HL-60/S4 (cell line): ENCODE measurements around the gene ITGA4.

ENCODE experiments used
- in situ Hi-C: fragments of 300-500 bp; cut with MboI; formaldehyde crosslinking; loops from 2 replicates; pipeline ENCODE4 v1.14.3; 2022; ENCODE audit warnings: low sequenced_read_pairs

The ITGA4 gene

DNA sequence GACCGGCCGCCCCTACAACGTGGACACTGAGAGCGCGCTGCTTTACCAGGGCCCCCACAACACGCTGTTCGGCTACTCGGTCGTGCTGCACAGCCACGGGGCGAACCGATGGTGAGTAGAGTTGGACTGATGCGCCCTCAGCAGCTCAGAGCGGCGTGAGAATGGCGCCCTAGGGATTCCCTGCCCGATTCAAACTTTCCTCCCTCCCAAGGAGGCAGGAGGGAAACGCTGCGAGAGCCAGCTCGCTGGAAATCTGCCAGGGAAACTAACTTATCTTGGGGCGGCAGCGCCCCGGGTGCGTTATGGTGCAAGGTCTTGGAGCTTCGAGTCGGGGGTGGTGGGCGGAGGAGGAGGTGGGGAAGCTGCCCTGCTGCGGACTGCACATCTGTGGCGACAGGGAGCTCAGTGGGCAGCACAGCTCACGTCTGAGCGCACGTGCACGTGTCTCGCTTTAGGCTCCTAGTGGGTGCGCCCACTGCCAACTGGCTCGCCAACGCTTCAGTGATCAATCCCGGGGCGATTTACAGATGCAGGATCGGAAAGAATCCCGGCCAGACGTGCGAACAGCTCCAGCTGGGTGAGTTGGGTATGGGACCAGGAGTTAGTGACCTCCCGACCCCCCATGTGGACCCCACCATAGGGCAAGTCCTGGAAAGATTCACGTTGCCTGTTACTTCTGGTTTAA, 697 bp downstream of the ITGA4 start:
- in situ Hi-C loops, result loop anchor here (5.0 to 10.0 kb wide), 2 partner anchors 151 to 353 kb away; no protein-coding TSS in a partner anchor

GRCh38 chr2:181458871-181459270, 1.7 kb downstream of the ITGA4 start:
- in situ Hi-C loops, result loop anchor here (5.0 to 10.0 kb wide), 2 partner anchors 152 to 354 kb away; no protein-coding TSS in a partner anchor

- in situ Hi-C loops, result loop anchor here (5.0 to 10.0 kb wide), 2 partner anchors 152 to 355 kb away; no protein-coding TSS in a partner anchor
These were observed 2.4 kb downstream of the ITGA4 start for GRCh38 chr2:181459621-181460021.

DNA sequence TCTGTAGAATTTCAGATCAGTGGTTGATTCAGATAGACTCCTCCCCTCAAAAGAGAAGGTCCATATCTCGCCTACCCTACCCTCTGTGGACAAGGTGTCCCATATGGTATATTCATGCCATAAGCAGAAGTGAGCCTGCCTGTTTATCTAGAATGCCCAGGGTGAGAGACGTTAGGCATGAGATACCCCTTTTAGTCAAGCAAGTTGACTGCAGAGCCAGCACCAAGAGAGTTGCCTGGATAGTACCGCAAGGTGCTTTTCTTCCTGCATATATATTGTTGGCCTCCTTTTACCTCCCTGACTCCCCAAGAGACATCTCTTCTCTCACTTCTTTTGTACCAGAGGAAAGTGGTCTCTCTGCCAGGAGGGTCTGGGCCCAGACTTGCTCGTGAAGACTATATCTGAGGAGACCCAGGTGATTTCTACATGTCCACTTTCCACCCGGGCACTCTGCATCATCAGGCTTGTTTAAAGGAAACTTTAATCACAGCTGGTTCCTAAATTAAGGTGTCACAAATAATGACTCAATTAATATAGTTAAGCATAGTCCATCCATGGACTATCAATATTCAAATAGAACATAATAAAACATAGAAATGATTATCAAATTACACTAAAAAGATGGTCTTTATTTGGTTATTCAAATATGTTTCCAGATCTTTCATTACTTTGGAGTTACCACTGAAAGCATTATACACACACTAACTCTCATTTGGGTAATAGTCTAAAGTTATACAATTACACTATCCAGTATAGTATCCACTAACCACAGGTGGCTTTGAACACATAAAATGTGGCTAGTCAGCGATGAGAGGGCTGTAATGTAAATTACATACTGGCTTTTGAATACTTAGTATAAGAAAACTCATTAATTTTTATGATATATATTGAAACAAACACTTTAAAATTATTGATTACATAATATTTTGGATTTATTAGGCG, 4.1 kb downstream of the ITGA4 start:
- in situ Hi-C loops, result no loop called here

GRCh38 chr2:181462033-181462432, 4.8 kb downstream of the ITGA4 start:
- in situ Hi-C loops, result no loop called here

- in situ Hi-C loops, result no loop called here
These were observed 6.4 kb downstream of the ITGA4 start for GRCh38 chr2:181463588-181463987.

DNA sequence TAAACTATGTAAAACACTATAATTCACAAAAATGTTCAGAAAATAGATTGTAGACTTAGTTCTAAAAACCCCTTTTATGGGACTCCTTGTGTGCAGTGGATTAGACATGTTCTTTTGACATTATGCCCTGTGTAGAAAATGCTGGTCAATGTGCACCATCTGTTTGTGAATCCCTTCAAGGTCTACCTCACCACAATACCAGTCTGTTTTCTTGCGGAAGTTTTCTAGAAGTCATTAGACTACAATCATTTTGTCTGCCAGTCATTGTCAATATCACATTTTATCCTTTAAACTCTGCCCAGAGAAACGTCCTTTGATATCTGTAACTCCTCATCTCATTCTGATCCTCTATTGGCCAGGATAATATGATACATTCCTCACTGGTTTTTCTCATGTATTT, 7.8 kb downstream of the ITGA4 start:
- in situ Hi-C loops, result no loop called here

- in situ Hi-C loops, result no loop called here
These were observed 8.6 kb downstream of the ITGA4 start for GRCh38 chr2:181465676-181466375.

GRCh38 chr2:181466661-181467576, 9.7 kb downstream of the ITGA4 start:
- in situ Hi-C loops, result no loop called here

- in situ Hi-C loops, result no loop called here
These were observed 11.0 kb downstream of the ITGA4 start for GRCh38 chr2:181467966-181468707.

- in situ Hi-C loops, result no loop called here
These were observed 11.6 kb downstream of the ITGA4 start for GRCh38 chr2:181468811-181469210.

- in situ Hi-C loops, result no loop called here
These were observed 14.0 kb downstream of the ITGA4 start for GRCh38 chr2:181471226-181471625.

DNA sequence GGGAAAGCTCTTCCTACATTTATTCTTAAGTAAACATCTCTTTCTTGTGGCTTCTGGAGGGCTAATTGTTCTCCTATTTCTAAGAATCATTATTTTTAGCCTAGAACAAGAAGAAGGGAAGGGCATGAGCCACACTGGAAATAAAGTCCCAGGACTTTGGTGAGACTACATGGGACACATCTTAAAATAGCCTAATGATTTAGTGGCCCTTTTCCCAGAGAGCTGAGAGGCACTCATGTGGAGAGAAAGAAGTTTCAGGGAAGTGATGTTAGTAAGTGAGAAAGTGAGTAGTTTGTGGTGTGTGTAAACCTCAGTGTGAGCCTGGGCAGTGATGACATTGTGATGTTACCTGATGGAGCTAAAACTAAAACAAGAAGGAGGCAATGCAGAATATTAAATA, 14.6 kb downstream of the ITGA4 start:
- in situ Hi-C loops, result no loop called here

- in situ Hi-C loops, result no loop called here
These were observed 15.8 kb downstream of the ITGA4 start for GRCh38 chr2:181472990-181473389.

DNA sequence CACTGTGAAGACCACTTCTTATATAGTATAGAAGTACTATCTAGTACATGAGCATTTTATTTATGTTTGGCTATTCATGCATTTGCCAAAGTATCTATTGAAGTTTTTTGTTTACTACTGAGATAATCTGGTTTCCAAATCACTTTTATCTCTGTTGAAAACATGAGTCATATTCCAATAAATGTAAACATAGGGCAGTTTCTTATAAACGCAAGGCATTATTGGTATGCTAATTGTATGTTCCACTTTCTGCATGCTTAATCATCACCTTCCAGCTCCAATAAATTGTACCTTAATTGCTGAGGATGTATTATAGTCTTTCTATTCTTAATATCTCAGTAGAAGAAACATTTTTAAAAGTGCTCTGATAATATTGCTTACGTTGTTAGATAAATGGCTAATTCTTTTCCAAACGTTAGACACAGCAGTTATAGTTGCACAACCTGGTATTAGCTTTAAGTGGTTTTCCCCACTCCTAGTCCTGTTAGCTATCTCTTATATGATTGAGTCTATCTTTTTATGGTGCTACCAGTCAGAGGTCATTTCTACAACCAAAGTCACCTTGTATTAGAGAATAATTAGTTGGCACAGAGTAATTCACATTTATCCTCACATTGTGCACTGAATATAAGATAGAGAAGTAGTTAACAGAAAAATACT, 17.2 kb downstream of the ITGA4 start:
- in situ Hi-C loops, result no loop called here

DNA sequence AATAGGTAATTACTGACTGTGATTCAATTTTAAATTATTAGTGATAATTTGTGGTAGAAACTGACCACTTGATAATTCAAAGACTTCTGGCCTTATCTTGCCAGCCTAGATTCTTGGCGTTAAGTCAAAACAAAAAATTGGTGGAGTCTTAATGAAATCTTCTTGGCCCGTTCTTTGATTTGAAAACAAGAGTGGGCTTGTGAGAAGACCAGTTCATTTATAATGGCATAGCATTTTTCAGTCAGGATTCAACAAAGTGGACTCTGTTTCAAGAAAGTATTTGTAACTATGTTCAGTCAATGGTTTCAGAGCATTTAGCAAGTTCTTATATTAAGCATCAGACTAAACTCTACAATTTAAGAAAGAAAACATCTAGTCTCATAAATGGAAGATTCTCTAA, 26.0 kb downstream of the ITGA4 start:
- in situ Hi-C loops, result no loop called here

- in situ Hi-C loops, result no loop called here
These were observed 26.7 kb downstream of the ITGA4 start for GRCh38 chr2:181483876-181484275.

- in situ Hi-C loops, result no loop called here
These were observed 27.9 kb downstream of the ITGA4 start for GRCh38 chr2:181484851-181485637.
